ENCODE results near the gene PXK.

The PXK gene

DNA sequence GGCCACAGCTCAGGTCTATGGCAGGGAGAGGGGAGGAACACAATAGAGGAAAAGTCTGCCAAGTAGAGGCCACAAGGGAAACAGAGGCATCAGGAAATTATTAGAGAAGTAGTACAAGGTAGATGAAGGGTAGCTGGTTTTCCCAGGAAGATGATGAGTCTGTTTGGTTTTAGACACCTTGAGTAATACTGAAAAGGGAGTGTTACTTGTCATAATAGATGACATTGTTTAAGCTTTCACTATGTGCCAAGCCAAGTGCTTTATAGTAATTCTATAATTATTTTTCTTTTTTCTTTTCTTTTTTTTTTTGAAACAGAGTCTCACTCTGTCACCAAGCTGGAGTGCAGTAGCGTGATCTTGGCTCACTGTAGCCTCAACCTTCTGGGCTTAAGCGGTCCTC is 13.7 kb downstream of the PXK start:
- no peak for DNase-seq

DNA sequence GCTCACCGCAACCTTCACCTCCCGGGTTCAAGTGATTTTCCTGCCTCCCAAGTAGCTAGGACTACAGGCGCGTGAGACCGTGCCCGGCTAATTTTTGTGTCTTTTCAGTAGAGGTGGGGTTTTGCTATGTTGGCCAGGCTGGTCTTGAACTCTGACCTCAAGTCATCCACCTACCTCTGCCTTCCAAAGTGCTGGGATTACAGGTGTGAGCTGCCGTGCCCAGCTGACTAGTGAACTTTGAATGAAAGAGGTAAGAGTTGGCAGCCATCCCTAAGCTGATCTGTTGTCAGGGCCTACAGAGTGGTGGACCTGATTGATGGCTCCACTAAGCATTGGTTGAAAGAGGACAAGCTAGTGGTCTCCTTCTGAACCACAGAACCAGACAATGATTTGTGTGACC is 15.3 kb downstream of the PXK start:
- DNase-seq = no peak

DNA sequence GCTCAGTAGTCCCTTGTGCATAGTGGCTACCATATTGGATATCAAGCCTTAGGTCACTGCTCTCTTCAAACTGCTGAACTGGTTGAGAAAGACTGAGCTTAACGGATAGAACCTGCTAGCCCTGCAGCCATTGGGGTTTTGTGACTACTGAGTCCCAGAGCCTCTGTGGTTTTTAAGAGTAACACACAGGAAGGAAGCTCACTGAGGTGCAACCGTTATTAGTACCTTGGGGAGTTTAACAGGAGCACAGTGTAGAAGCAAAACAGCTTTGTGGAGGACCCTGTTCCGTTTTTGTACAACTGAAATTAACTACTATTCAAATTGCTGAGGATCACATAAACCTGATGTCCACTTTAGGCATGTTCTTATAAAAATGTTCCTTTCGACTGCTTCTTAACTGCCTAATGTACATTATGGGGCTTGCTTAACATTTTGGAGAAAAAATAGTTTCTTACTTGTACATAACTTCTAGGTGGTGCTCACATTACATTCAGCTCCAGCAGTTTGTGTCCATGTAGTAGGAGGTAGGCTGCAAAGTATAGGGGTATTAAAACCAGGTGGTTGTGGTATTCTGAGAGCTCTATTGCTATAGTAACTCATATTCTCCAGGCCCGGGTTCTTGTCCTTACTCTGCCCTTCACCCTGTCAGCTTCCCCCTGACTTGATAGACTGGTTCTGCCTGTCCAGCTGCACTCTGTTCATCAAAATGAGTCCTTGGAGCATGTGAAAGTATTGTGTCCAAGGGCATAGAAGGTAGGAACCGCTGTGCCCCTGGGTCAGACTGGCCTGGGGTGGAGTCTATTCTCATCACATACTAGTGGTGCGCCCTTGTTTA is 17.3 kb downstream of the PXK start:
- DNase-seq = no peak

DNA sequence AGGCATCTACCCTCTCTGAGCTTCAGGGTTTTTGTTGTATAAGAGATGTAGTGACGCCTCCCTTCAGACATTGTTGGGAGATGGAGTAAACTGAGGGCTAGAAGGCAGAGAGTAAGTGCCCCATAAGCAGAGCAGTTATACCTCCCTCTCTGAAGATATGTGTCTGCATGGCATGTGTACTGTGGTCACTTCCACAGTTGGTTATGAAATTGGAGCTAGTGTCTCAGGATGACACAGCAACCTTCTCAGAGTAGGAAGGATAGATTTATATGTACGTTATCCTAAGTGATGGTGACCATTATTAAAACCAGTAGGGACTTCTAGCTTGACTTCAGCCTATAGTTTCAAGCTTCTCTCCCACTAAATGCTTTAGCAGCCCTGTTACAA is 17.9 kb downstream of the PXK start:
- DNase-seq = no peak

DNA sequence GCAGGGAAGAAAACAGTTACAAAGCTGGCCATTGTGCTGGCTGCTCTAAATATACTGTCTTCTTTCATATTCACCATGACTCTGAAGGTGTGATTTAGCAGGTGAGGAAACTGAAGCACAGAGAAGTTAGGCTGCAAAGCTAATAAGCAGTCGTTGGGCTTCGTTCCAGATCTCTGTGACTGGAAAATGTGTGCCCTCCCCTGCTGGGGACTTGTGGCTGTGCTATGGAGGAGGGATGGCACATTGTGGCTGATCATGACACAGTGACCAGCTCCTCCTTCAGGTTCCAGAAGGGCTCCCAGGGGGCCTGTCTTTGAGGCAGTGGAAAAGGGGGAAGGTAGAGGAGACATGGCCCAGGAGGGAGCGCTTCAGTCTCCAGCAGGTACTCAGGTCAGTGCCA is 19.2 kb downstream of the PXK start:
- peak in 1 of 51 donors; percentile 17 for DNase-seq

DNA sequence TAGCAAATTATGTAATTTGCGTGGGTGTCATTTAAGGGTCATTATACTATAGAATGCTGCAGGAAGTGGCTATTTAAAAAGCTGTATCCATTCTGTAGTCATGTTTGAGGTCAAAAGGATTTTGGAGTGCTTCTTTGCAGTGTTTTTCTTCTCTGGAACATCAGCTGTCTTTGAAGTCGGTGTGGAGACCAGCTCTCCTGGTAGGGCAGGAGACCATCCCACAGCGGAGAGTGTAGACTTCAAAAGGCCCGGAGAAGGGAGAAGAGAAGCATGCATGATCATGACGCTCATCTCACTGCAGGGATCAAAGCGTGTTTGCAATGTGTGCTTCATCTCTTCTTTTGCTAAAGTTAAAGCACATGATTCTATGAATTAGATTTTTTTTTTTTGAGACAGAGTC is 19.9 kb downstream of the PXK start:
- no peak for DNase-seq

DNA sequence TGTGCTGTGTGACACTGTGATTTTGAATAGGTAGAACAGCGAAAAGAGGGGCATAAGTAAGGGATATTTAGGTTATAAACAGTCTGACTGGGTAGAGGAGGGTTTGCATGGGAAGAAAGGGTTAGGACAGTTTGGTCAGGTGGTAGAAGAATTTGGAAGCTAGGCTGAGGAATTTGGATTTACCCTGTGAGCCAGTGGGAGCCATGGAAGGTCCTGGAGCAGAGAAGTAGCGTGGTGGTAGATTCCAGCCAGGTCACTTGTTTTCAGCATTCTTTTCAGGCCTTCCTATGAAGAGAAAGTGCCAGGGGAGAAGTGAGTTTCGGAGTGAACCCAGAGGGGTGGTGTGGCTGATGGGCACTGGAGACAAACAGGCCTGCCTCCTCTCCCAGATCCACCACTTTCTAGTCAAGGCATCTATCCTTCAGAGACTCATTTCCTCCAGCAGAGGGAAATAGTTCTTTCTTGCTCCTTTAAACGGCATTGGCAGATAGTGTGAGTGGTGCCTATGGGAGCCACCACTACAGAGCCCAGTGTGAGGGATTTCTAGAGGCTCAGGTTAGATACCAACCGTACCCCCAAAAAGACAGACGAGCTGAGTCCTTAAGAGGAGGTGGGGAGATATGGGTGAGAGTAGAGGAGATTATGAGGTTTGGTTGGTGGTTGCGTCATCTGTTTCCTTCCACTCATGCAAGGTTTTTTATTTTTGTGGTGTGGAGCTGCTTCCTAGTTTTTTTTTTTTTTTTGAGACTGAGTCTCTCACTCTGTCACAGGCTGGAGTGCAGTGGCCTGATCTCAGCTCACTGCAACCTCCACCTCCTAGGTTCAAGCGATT is 21.2 kb downstream of the PXK start:
- DNase-seq = no peak

DNA sequence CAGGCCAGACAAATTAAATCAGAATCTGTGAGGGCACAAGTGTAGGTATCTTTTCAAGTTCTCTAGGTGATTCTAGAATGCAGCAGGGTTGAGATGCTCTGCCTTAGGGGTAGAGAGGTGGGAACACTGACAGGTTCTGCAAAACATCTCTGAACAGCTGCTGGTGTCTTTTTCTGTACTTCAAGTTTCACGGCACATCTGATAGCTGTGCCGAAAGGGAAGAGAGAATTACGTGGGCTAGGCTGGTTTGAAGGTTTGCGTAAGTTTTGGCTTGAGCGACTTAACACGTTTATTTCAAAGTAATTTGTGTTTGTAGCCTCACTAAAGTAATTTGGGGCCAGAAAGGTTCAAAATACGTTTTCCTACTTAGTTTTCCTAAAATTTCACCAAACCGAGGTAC is 22.5 kb downstream of the PXK start:
- DNase-seq = no peak

DNA sequence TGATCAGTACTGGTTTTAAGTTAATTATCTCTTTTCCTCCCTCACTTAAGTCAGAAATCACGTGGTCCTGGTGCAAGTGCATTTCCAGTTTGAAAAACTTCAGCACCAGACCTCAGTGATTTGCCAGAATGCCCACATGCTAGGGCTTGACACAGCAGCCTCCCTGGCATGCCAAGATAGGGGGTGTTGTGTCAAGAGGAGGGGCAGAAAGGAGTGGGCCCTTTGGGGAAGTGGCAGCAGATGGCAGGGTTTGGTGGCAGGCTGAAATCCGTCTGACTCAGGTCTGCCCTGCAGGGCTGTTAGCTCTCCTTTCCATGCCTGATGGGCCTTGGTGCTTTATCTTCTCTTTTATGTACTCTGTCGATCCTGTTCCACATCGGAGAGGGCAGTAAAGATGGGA is 23.4 kb downstream of the PXK start:
- DNase-seq = peak in 4 of 51 donors; percentile 4 to 19 (median 10)

DNA sequence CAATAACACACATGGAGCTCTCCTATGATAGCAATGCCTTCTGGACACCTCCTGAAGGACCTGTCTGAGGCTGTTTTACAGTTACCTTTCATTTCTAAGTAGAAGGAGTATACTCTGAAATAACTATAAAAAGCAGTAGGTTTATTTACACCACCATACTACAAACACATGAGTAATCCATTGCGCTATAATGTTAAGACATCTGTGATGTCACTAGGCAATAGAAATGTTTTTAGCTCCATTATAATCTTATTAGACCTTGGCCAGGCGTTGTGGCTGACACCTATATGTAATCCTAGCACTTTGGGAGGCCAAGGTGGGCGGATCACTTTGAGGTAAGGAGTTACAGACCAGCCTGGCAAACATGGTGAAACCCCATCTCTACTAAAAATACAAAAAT is 24.7 kb downstream of the PXK start:
- DNase-seq = no peak

DNA sequence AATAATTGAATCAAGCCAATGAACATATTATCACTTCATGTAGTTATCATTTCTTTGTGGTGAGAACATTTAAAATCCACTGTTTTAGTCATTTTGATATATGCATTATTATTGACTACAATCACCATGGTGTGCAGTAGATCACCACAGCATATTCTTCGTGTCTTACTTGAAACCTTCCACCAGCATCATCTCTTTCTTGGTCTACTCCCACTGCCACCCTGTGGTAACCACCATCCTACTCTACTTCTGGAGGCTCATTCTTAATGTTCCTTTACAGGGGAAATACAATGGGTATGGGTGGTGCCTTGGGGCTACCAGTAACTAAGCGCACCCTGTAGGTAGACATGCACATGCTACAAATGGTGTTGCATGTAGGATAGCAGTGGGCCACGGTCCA is 25.4 kb downstream of the PXK start:
- DNase-seq = no peak

DNA sequence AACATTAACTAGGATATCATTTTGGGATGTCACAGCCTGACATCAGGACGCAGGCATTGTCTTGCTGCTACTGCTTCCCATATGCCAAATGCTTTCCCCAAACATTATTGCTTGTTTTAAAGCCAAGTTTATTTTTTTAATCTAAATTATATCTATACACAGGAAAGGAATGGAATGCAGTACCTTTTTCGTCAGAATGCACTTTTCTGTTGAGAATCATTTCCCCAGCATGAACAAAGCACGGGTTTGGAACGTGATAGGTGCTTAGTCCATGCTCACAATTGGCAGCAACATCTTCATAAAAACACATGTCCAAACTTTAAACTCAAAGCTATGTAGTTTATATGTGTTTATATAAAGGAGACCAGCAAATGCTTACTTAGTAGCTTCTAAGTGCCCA is 26.1 kb downstream of the PXK start:
- DNase-seq = no peak

DNA sequence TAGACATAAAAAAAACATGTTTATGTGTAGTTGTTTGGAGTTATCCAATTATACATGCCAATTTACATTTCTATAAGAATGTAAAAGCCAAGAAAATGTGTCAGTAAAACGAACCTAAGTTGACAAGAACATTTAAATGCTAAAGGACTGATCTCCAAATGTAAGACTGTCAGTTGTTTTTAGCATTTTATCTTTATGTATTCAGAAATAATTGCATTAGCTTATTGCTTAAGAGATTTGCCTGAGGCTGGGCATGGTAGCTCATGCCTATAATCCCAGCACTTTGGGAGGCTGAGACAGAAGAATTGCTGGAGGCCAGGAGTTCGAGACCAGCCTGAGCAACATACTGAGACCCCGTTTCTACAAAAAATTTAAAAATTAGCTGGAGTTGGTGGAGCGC is 26.9 kb downstream of the PXK start:
- no peak for DNase-seq

DNA sequence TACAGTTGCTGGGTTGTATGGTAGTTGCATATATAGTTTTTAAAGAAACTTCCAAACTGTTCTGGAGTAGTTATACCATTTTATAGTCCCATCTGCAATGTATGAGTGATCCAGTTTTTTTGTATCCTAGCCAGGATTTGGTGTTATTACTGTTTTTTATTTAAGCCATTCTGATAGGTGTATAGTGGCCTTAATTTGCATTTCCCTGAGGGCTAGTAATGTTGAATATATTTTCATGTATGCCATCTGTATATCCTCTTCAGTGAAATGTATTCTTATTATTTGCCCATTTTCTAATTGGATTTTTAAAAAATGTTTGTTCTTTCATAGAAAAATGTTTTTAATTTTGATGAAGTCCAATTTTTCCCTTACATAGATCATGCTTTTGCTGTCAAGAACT is 29.2 kb downstream of the PXK start:
- DNase-seq = no peak

DNA sequence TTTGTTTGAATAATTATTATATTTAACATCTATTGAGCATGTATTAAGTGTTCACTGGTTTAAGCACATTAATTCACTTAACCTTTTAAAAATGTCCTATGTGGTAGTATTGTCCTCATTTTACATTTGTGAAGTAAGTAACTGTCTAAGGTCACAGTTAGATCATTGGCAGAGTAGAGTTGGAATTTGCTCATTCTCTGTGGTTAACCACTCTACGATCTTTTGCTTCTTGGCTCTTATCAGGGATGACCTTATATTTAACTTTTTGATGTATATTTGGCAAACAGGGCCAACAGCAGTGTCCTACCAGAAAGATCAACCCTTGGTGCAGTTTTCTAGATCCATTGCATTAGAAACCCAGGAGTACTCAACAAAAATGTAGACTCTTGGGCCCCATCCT is 34.0 kb downstream of the PXK start:
- DNase-seq = no peak

DNA sequence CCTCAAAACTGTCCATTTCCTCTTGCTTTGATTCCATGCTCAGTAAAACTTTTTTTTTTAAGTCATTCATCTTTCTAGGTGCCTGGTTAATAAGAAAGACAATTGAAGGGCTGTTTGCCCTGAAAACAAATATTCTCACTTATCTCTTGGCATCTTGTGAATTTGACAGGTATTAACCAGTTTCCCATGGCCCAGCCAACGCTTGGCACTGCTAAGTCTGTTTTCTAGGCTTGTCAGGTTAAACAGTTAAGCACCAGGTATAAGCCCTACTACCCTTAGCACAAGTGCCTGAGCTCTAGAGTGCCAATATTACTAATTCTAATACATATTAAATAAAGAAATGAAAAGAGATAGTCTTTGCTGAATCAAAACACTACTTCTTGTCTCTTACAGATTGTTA is 36.3 kb downstream of the PXK start:
- DNase-seq = no peak

DNA sequence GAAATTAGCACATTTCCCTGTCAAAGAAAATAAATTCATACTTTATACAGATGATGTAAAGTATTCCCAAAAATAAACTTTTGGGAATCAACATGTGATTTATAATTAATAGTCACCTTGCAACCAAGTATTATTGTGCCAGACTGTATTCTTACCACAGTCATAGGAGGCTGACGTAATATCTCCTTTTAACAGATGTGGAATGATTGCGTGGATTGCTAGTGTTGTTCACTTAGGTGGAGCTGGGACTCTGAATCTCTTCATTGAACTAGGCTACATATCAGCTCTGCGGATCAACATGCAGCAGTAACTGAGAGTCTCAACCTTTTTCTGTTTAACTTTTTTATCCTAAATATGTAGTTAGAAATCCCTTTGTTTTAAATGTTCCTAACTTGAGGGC is 37.2 kb downstream of the PXK start:
- no peak for DNase-seq

DNA sequence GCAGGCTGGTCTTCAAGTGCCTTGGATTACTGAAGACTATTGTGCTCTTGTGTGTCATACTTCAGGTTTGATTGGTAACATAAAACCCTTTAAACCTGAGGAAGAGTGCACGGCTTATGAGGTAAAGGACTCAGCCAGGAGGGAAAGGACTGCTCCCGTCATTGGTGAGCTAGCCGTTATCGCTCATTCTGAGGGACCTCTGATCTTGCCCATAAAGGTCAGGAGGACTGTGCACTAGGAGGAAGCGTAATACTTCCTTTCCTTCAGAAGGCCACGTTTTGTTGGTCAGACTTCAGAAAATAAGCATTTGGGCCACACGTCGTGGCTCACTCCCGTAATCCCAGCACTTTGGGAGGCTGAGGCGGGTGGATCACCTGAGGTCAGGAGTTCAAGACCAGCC is 37.7 kb downstream of the PXK start:
- DNase-seq = no peak

DNA sequence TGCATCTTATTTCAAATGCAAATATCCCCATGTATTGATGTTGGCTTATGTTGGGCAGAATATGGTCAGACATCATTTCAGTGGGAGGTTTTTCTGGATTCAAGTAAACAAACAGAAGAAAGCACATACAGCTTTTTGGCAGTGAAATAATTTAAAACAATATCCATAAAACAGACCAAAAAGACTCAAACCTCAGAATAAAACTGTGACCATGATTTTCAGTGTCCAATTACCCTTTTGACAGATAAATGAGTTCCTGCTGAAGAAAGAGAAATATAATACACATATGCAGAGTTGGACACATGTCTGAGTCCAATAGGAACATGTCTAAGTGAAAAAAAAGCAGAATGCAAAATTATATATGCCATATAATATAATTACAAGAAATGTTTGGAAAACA is 39.1 kb downstream of the PXK start:
- no peak for DNase-seq

DNA sequence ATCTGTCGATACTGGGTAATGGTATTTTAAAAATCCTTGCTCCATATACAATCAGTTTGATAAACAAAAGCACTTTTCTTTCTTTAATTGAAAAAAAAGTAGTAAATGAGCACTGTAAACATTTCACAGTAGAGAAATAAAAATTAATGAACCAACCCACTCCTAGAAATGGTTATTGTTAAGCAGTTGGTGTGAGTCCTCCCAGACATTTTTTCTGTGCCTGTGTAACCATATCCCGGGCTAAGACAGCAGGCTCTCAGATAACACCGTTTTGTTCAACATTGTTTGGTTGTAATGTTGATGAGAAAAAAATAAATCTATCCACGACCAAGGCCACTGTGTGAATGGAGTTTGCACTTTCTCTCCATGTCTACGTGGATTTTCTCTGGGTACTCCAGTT is 42.6 kb downstream of the PXK start:
- DNase-seq = no peak

DNA sequence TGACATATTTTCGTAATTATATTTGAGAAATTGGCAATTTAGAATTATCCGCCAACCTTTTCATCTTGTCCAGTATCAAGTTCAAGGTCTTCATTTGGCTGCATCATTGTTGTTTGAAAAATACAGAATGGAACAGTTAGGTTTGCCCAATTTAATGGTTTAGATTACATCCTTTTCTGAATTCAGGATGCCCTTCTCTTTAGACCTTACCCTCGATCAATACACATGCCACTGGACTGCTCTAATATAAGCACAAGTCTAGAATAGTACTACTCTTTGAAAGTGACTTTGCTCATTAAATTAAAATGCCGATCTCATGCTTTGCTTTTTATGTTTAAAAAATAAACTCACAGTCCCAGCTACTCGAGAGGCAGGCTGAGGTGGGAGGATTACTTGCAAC is 44.5 kb downstream of the PXK start:
- DNase-seq = no peak

DNA sequence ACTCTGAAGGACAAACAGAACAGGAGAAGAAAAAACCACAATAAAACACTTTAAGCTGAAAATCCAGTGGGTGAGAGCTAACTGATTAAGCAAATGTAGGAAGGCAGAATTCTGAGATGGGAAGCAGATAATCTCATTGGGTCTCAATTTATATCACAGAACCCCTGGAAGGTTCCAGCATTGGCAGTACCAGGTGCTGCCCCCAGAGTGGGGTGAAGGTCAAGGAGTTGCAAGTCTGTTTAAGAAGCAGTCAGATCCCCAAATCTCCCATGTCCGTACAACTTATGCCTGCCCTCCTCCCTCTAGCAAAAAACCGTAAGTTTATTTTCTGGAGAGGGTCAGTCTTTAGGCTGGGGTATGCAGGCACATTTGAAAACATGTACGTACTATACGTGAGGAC is 45.1 kb downstream of the PXK start:
- DNase-seq = no peak
